Spleen (tissue), 7 donors: Measurements from ENCODE around the gene PTTG1IP.

ENCODE experiments used
- POLR2AphosphoS5 ChIP-seq, 3 donors: sonication (generic); formaldehyde crosslinking; IDR thresholded peaks; one replicate each; pipeline ENCODE4 v1.5.1; 2017; ENCODE audit warnings: antibody characterized with exemption in 3 of 3
- TF ChIP-seq, protein P1 (sequence below), 11 experiments: fragments of 200-600 bp in 7 of 11; fragments of 450-650 bp in 4 of 11; sonication (generic) in 4 of 11; IDR thresholded peaks in 8 of 11; conservative IDR thresholded peaks in 3 of 11; 1 replicate in 7 of 11; 2 replicates in 4 of 11; pipeline versions ENCODE4 v1.4.0 to v1.8.0; 2016 to 2021; ENCODE audit warnings: antibody characterized with exemption in 11 of 11, inconsistent platforms in 4 of 11, mild to moderate bottlenecking in 1 of 11
- donor health status: DM: no; HTN: no; CAD: no; lungs with moderate emphysema.
- donor health status: DM: no; HTN: no; CAD: no.
- donor health status: DM: no; HTN: no; CAD: no.

DNA sequence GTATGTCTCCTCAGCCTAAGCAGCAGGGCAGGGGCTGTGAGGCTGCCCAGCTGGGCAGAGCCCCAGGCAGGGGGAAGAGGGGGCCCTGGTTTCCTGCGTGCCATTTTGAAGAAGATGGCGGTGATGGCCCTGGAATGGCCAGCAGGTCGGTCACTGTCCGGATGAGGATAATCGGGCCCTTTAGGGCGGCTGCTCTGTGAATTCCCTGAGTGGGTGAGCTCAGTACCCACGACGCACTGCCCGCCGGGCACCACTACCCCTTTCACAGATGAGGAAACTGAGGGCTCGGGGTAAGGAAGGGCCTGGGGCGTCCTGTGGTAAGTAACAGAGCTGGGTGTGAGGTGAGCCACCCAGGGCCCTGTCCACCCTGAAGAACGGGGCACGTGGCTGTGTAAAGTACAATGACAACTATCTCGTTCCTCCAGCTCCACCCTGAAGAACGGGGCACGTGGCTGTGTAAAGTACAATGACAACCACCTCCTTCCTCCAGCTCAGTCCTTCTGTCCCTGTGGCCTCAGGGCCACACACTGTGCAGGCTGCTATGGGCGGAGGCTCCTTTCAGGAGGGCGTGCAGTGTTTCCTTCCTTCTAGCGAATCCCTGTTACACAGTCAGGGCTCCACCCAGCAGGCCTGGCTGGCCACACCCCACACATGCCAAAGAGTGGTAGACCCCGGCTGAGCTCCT, 24.0 kb upstream of the PTTG1IP start:
- TF ChIP-seq, protein P1, sequence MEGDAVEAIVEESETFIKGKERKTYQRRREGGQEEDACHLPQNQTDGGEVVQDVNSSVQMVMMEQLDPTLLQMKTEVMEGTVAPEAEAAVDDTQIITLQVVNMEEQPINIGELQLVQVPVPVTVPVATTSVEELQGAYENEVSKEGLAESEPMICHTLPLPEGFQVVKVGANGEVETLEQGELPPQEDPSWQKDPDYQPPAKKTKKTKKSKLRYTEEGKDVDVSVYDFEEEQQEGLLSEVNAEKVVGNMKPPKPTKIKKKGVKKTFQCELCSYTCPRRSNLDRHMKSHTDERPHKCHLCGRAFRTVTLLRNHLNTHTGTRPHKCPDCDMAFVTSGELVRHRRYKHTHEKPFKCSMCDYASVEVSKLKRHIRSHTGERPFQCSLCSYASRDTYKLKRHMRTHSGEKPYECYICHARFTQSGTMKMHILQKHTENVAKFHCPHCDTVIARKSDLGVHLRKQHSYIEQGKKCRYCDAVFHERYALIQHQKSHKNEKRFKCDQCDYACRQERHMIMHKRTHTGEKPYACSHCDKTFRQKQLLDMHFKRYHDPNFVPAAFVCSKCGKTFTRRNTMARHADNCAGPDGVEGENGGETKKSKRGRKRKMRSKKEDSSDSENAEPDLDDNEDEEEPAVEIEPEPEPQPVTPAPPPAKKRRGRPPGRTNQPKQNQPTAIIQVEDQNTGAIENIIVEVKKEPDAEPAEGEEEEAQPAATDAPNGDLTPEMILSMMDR (IDR thresholded peaks at IDR 0.05 in 8 of 11, conservative IDR thresholded peaks at IDR 0.05 in 3 of 11): no peak
- TF ChIP-seq POLR2AphosphoS5 (IDR thresholded peaks at IDR 0.05): peak; percentile 66 to 93 (median 78)
